HG03064 (cell line): ENCODE data around the gene ABCG2.
"Not testable (repeated sequence)": the region's sequence is repeated elsewhere in the genome, so short reads cannot be mapped to it uniquely, and the experiment has no call there.

ENCODE experiments used
- ATAC-seq: cut with Tn5 transposase; IDR thresholded peaks from one replicate; pipeline ENCODE4 v1.9.1; 2021; ENCODE audit warnings: low read depth; ENCODE audit not compliant: unreplicated experiment

The ABCG2 gene

GRCh38 chr4:88119943-88120342 lies 38.5 kb downstream of the ABCG2 start:
- no peak for ATAC-seq

GRCh38 chr4:88115587-88115986 lies 42.9 kb downstream of the ABCG2 start:
- no peak for ATAC-seq

GRCh38 chr4:88112856-88113255 lies 45.6 kb downstream of the ABCG2 start:
- ATAC-seq: no peak

- ATAC-seq: no peak
Observed at GRCh38 chr4:88110826-88111225, 47.6 kb downstream of the ABCG2 start.

GRCh38 chr4:88109123-88109881 lies 49.1 kb downstream of the ABCG2 start:
- ATAC-seq: no peak

GRCh38 chr4:88108747-88109122 lies 49.7 kb downstream of the ABCG2 start:
- no peak for ATAC-seq

GRCh38 chr4:88108108-88108465 lies 50.4 kb downstream of the ABCG2 start:
- ATAC-seq: not testable (repeated sequence)

- ATAC-seq: no peak
Observed at GRCh38 chr4:88107406-88108107, 50.9 kb downstream of the ABCG2 start.

GRCh38 chr4:88106205-88106604 lies 52.2 kb downstream of the ABCG2 start:
- no peak for ATAC-seq

GRCh38 chr4:88104902-88105610 lies 53.4 kb downstream of the ABCG2 start:
- ATAC-seq: no peak

- ATAC-seq: no peak
Observed at GRCh38 chr4:88102026-88102425, 56.4 kb downstream of the ABCG2 start.

GRCh38 chr4:88101165-88101564 lies 57.3 kb downstream of the ABCG2 start:
- ATAC-seq: no peak

- no peak for ATAC-seq
Observed at GRCh38 chr4:88098993-88099752, 59.3 kb downstream of the ABCG2 start.

- no peak for ATAC-seq
Observed at GRCh38 chr4:88097781-88098180, 60.7 kb downstream of the ABCG2 start.

- ATAC-seq: no peak
Observed at GRCh38 chr4:88097301-88097700, 61.1 kb downstream of the ABCG2 start.

GRCh38 chr4:88093874-88094273 lies 64.6 kb downstream of the ABCG2 start:
- ATAC-seq: no peak

- no peak for ATAC-seq
Observed at GRCh38 chr4:88091378-88091777, 67.1 kb downstream of the ABCG2 start.

- ATAC-seq: no peak
Observed at GRCh38 chr4:88090898-88091297, 67.5 kb downstream of the ABCG2 start.

- ATAC-seq: no peak
Observed at GRCh38 chr4:88087004-88087403, 71.4 kb downstream of the ABCG2 start.

- ATAC-seq: no peak
Observed at GRCh38 chr4:88080626-88081025, 77.8 kb downstream of the ABCG2 start.

GRCh38 chr4:88078579-88078978 lies 79.9 kb downstream of the ABCG2 start:
- no peak for ATAC-seq
